K562 (cell line): ENCODE measurements around the gene ZNF488.

ENCODE experiments used
- EGR1 ChIP-seq: fragments of 450-650 bp; conservative IDR thresholded peaks from 2 replicates; pipeline ENCODE4 v1.6.1; 2017; ENCODE audit warnings: mild to moderate bottlenecking
- GMEB1 ChIP-seq: fragments of 250-450 bp; sonication (Bioruptor Pico); IDR thresholded peaks from 2 replicates; pipeline ENCODE4 v1.4.0; 2020; ENCODE audit warnings: mild to moderate bottlenecking
- KLF1 ChIP-seq: fragments of 450-650 bp; IDR thresholded peaks from 2 replicates; pipeline ENCODE4 v1.6.1; 2016; ENCODE audit warnings: missing genetic modification characterization, missing compliant biosample characterization
- MAFF ChIP-seq: IDR thresholded peaks from 2 replicates; pipeline ENCODE4 v1.6.1; 2012; ENCODE audit warnings: low read length, improper control_type of control experiment
- NCOA6 ChIP-seq: fragments of 450-650 bp; IDR thresholded peaks from 2 replicates; pipeline ENCODE4 v1.6.1; 2017; ENCODE audit warnings: mild to moderate bottlenecking
- NFE2 ChIP-seq: IDR thresholded peaks from 2 replicates; pipeline ENCODE4 v1.6.1; 2014; ENCODE audit warnings: antibody characterized with exemption, low read depth
- ZNF707 ChIP-seq: fragments of 250-450 bp; sonication (Bioruptor Pico); conservative IDR thresholded peaks from 2 replicates; pipeline ENCODE4 v1.8.0; 2022; ENCODE audit warnings: inconsistent platforms, mild to moderate bottlenecking, moderate library complexity

GRCh38 chr10:47397256-47397655, 13.2 kb upstream of the ZNF488 start:
- TF ChIP-seq EGR1 (no peak), NFE2 (no peak), ZNF707 (CRISPR knock-in tag) (no peak), GMEB1 (no peak), KLF1 (tag) (no peak), MAFF (no peak), NCOA6 (no peak)
